Hypothalamus (tissue), 51 donors: ENCODE results near the gene HIRA.
A peak's percentile ranks its signal among the peaks of the same experiment; 100 is the strongest.

ENCODE experiments used
- DNase-seq, 51 donors: peaks; one replicate each; lab custom pipeline; 2025; lab: John Stamatoyannopoulos, UW

HIRA gene

GRCh38 chr22:19463491-19464469 is 32.2 kb upstream of the HIRA start:
- no peak for DNase-seq

DNA sequence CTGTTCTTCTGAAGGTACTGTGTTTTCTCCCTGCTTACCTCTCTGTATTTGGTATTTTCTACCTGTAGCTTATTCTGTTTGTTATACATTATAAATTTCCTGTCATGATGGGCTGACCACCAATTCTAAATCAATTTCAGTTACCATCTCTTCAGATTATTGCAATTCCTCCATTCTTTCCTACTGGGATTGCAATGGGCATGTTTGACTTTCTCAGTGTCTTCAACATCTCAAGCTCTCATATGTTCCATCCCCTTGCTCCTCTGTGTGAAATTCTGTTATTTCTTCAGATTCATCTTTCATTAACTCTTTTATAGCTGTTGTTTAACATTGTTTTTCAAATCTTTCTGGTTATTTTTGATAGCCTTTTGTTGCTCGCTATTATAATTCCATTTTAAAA is 31.5 kb upstream of the HIRA start:
- DNase-seq, result no peak

GRCh38 chr22:19461506-19461905 is 30.0 kb upstream of the HIRA start:
- no peak for DNase-seq

- DNase-seq, result no peak
Observed at GRCh38 chr22:19460036-19460435, 28.5 kb upstream of the HIRA start.

GRCh38 chr22:19457828-19458428 is 26.4 kb upstream of the HIRA start:
- DNase-seq, result no peak

DNA sequence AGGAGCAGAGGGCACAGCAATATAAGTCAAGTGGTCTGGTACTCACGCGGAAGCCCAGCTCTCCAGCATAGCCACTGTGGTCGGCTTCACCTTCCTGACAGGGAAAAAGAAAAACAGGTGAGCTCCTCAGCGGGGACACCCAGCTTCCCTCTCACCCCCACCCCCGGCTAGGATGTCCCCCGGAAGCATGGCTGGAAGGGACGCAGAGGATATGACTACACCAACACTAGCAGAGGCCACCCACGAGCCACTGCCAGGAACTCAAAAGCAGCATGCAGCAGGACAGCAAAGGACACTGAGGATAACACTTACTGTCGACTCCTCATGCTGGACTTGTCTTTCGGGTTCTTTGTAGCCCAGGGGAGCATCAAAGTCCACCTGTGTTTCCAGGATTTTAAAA is 25.0 kb upstream of the HIRA start:
- DNase-seq, result no peak

DNA sequence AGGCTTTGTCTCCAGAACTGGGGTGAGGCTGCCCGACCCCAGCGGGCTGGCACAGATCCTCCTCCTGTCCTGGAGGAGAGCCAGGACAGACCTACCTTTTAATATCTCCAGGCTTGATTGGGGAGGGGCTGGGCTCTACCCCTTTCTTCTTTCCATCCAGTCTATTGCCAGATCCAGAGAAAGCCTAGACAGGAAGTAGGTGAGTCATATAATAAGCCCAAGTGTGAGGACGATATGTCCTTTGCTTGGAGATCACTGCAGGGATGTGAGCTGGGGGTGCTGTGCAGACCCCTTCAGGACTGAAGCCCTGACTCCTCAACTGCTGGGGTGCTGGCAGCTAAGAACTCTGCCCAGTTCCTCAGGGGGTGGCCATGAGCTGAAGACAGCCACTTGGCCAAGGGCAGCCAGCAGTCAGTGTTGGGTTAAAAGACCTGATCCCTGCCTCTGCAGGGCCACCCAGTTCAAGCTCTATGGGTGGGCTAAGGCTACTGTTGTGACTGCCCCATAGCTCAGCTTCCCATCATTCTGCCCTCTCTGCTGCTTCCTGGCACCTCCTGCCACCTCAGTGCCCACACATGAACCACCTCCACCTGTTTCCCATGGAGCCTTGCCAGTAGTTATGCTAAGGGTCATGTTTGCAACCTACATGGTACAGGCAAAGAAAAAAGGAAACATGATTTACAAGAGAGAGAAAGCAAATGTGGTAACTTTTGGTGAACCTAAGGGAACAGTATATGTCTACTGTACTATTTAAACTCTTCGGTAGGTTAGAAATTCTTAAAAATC is 24.2 kb upstream of the HIRA start:
- DNase-seq, result no peak

GRCh38 chr22:19455033-19455432 is 23.5 kb upstream of the HIRA start:
- no peak for DNase-seq

GRCh38 chr22:19454156-19454555 is 22.6 kb upstream of the HIRA start:
- DNase-seq, result no peak

DNA sequence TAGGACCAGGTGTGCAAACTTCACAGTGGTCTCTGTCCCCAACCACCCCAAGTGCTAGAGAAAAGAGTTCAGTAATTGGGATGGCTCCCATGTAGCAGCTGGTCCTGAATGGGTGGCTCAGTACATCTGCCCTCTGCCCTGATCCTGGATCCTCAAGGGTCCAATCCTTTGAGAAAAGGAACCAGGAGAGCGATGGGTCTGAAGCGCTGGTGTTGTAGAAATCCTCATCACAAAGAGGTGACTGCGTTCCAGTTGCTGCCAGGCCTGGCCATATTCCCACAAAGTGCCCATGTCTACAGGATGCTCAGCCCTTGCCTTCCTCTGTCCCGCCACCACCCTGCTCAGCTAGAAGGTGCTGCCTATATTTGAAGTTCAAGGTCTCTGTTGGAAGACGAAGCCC is 22.2 kb upstream of the HIRA start:
- no peak for DNase-seq

GRCh38 chr22:19451570-19451969 is 20.0 kb upstream of the HIRA start:
- no peak for DNase-seq

- no peak for DNase-seq
Observed at GRCh38 chr22:19450363-19451175, 19.0 kb upstream of the HIRA start.

DNA sequence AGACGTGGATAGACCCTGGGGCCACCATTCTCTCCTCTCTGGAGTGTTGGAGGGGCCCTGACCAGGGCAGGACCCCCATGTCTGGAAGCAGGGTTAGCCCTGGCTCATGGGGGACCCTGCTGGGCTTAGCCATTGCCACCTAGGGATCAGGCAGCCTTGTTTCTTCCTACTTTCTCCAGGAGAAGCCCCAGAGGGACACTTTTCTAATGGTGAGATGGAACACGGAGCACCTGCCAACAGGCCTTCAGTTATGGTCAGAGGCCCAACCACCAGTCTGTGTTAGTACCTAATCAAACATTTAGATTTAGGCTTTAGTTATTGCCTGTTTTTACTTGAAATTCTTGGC is 17.9 kb upstream of the HIRA start:
- DNase-seq, result no peak

GRCh38 chr22:19448739-19449421 is 17.3 kb upstream of the HIRA start:
- DNase-seq, result no peak

GRCh38 chr22:19448076-19448607 is 16.6 kb upstream of the HIRA start:
- peak in 5 of 51 donors; percentile 26 to 48 (median 38) for DNase-seq

DNA sequence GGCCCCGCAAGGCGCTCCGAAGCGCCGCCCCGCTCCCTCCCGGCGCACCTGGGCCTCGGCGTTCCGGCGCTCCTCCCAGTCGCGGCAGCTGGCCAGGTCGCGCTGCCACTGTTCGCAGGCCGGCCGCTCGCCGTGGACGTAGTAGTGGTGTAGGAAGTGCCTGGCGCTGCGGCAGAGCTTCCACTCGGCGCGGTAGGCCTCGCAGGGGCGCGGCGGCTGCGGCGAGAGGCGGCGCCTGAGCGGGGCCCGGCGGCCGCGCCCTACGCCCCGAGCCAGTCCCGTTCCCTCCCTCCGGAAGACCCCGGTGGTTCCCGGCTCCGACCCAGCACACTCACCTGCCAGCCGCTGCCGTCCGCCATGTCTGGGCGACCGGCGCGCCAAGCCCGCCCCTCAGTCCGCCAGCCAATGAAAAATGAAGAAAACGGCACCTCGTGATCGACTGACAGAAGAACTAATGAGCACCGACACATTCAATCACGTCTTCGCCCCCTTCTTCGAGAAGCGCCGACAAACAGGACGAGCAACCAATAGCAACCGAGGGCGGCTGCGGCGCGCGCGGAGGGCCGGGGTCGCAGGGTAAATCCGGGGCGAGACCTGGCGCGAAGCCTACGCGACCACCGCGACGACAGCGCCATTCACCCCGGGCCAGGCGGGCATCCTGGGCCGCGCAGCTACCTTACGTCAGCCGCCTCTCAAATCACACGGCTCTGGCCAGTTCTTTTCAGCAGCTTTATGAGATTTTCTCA is 16.0 kb upstream of the HIRA start, which contains the start of gene C22orf39:
TSS of gene C22orf39 (minus strand) at position 382 of the 746 bp plus-strand sequence. CDS start at position 359, 23 bp downstream.
- DNase-seq, result peak; percentile 36 to 97 (median 88)

GRCh38 chr22:19446603-19447329 is 15.2 kb upstream of the HIRA start:
- peak in 1 of 51 donors; percentile 30 for DNase-seq
